Umbilical cord (tissue), 2 donors: Measurements from ENCODE around the gene BAIAP2L2. TPM values are rescaled to one million over a fixed set of nuclear protein-coding genes. Genes with fewer than 3 reads are reported as not detected.
"Not testable (repeated sequence)": the region's sequence is repeated elsewhere in the genome, so short reads cannot be mapped to it uniquely, and the experiment has no call there.

Experiments
- DNase-seq: peaks from one replicate; pipeline ENCODE4 v3.0.0-alpha.2; 2015; ENCODE audit warnings: low spot score
- total RNA-seq: library from RNA; depleted of rRNA; stranded (reverse); fragments of >200 nt; gene quantifications from one replicate; pipeline ENCODE4 v1.2.3, GENCODE V29; 2014; ENCODE audit warnings: low replicate concordance; ENCODE audit not compliant: insufficient read depth

The BAIAP2L2 gene
- total RNA-seq, result not detected

- DNase-seq, result no peak
These were observed at the start of gene BAIAP2L2 for GRCh38 chr22:38110008-38110862. Gene BAIAP2L2, minus strand, starts transcription at chr22:38110684. Its CDS starts 159 bp downstream, at chr22:38110525.

- no peak for DNase-seq
These were observed 45.2 kb upstream of the BAIAP2L2 start for GRCh38 chr22:38155703-38156102.

GRCh38 chr22:38154563-38154915, 44.1 kb upstream of the BAIAP2L2 start:
- not testable (repeated sequence) for DNase-seq

- DNase-seq, result no peak
These were observed 43.5 kb upstream of the BAIAP2L2 start for GRCh38 chr22:38153821-38154562.

GRCh38 chr22:38151126-38151500, 40.6 kb upstream of the BAIAP2L2 start:
- no peak for DNase-seq

GRCh38 chr22:38148245-38148644, 37.8 kb upstream of the BAIAP2L2 start:
- DNase-seq, result no peak

GRCh38 chr22:38146166-38146565, 35.7 kb upstream of the BAIAP2L2 start:
- DNase-seq, result not testable (repeated sequence)

- no peak for DNase-seq
These were observed 33.5 kb upstream of the BAIAP2L2 start for GRCh38 chr22:38144025-38144405.

- DNase-seq, result no peak
These were observed 32.1 kb upstream of the BAIAP2L2 start for GRCh38 chr22:38142606-38143005.

- no peak for DNase-seq
These were observed 30.9 kb upstream of the BAIAP2L2 start for GRCh38 chr22:38141217-38141973.

- DNase-seq, result no peak
These were observed 29.4 kb upstream of the BAIAP2L2 start for GRCh38 chr22:38139901-38140300.

- no peak for DNase-seq
These were observed 28.5 kb upstream of the BAIAP2L2 start for GRCh38 chr22:38138961-38139360.

- DNase-seq, result no peak
These were observed 27.6 kb upstream of the BAIAP2L2 start for GRCh38 chr22:38137876-38138687.

GRCh38 chr22:38136607-38137006, 26.1 kb upstream of the BAIAP2L2 start:
- DNase-seq, result no peak

- DNase-seq, result peak; percentile 41
These were observed 24.7 kb upstream of the BAIAP2L2 start for GRCh38 chr22:38135133-38135706.

GRCh38 chr22:38133331-38133730, 22.8 kb upstream of the BAIAP2L2 start:
- no peak for DNase-seq

GRCh38 chr22:38132794-38133193, 22.3 kb upstream of the BAIAP2L2 start:
- no peak for DNase-seq

GRCh38 chr22:38132136-38132535, 21.7 kb upstream of the BAIAP2L2 start:
- DNase-seq, result no peak

- no peak for DNase-seq
These were observed 20.9 kb upstream of the BAIAP2L2 start for GRCh38 chr22:38131399-38131798.

- no peak for DNase-seq
These were observed 19.4 kb upstream of the BAIAP2L2 start for GRCh38 chr22:38129856-38130255.

GRCh38 chr22:38129021-38129420, 18.5 kb upstream of the BAIAP2L2 start:
- no peak for DNase-seq
